DMS114 treated with DMSO at 0.1 percent for 48 hours (cell line): Measurements from ENCODE around the gene CCDC93.

Experiments used
- DNase-seq: peaks from one replicate; lab custom pipeline; 2025; ENCODE audit not compliant: unreplicated experiment; lab: John Stamatoyannopoulos, UW

Gene CCDC93

GRCh38 chr2:117994729-117995128, 19.1 kb downstream of the CCDC93 start:
- DNase-seq = no peak

- DNase-seq = no peak
These were observed 23.9 kb downstream of the CCDC93 start for GRCh38 chr2:117989854-117990438.

GRCh38 chr2:117987121-117987520, 26.7 kb downstream of the CCDC93 start:
- no peak for DNase-seq

- no peak for DNase-seq
These were observed 28.8 kb downstream of the CCDC93 start for GRCh38 chr2:117985092-117985491.

GRCh38 chr2:117984208-117984607, 29.7 kb downstream of the CCDC93 start:
- DNase-seq = no peak

- no peak for DNase-seq
These were observed 30.8 kb downstream of the CCDC93 start for GRCh38 chr2:117983040-117983439.

- no peak for DNase-seq
These were observed 31.4 kb downstream of the CCDC93 start for GRCh38 chr2:117982376-117983033.

- DNase-seq = no peak
These were observed 32.1 kb downstream of the CCDC93 start for GRCh38 chr2:117981810-117982209.

GRCh38 chr2:117980783-117981676, 32.8 kb downstream of the CCDC93 start:
- no peak for DNase-seq

- no peak for DNase-seq
These were observed 33.8 kb downstream of the CCDC93 start for GRCh38 chr2:117979911-117980701.

GRCh38 chr2:117977696-117978095, 36.2 kb downstream of the CCDC93 start:
- DNase-seq = no peak

GRCh38 chr2:117976581-117976980, 37.3 kb downstream of the CCDC93 start:
- DNase-seq = no peak

- no peak for DNase-seq
These were observed 40.3 kb downstream of the CCDC93 start for GRCh38 chr2:117973498-117974082.

GRCh38 chr2:117972476-117973123, 41.3 kb downstream of the CCDC93 start:
- no peak for DNase-seq

- DNase-seq = no peak
These were observed 45.1 kb downstream of the CCDC93 start for GRCh38 chr2:117968722-117969121.

- no peak for DNase-seq
These were observed 45.7 kb downstream of the CCDC93 start for GRCh38 chr2:117967977-117968718.

GRCh38 chr2:117963446-117963845, 50.4 kb downstream of the CCDC93 start:
- DNase-seq = no peak

- no peak for DNase-seq
These were observed 52.7 kb downstream of the CCDC93 start for GRCh38 chr2:117961201-117961600.

GRCh38 chr2:117960231-117960630, 53.6 kb downstream of the CCDC93 start:
- DNase-seq = no peak

- no peak for DNase-seq
These were observed 55.7 kb downstream of the CCDC93 start for GRCh38 chr2:117958186-117958585.
